ENCODE results near the gene P4HTM.
"Not testable (repeated sequence)": the region's sequence is repeated elsewhere in the genome, so short reads cannot be mapped to it uniquely, and the experiment has no call there.

Gene P4HTM

DNA sequence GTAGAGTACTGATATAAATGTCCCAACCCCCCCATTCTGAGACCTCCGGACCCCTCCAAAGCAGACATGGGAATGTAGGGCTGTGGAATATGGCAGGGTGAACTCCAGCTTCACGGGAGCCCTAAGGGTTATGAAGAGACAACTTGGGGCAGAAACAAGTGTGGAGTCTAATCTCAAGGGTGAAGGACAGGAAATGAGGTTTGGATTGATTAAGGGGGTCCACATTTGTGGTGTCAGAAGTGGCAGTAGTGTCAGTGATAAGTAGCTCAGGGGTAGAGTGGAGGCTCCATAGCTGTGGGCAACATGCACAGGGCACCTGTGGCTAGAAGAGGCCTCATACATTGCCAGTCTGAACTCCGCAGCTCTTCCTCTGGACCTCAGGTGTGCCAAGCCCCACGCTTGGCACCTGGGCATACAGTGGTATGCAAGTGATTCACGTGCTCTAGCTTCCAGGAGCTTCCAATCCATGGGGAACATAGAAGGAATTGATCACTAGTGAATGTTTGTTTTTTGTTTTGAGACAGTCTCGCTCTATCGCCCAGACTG is 4.1 kb upstream of the P4HTM start:
- no peak for DNase-seq

DNA sequence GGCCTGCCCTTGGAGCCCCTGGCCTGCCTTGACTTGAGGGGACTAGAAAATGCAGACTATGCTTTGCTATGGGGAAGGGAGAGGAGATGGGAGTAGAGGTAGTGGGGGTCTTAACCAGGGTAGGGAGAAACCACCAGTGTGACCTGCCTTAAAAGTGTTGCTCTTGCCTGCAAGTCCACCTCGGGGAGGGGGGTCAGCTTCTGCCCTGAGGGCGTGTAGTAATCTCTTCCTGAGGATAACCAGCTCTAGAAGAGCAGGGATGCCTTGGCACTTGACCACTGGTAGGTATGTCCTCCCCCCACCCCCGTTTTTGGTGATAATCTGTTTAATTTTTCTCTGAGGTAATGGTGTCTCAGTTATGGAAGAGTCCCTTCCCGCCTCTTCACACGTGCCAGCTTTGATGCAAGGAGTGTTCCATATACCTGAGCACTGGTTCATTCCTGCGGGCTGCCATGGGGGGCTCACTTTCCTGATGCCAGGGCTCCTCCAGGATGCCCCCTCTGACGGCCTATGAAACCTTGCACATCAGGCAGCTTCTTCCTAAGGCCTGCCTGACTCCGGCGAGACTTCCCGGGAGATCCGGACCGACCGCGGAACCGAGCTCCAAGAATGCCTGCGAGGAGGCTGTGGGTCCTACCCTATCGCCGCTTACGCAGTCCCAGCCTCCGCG is 780 bp upstream of the P4HTM start:
- no peak for DNase-seq

DNA sequence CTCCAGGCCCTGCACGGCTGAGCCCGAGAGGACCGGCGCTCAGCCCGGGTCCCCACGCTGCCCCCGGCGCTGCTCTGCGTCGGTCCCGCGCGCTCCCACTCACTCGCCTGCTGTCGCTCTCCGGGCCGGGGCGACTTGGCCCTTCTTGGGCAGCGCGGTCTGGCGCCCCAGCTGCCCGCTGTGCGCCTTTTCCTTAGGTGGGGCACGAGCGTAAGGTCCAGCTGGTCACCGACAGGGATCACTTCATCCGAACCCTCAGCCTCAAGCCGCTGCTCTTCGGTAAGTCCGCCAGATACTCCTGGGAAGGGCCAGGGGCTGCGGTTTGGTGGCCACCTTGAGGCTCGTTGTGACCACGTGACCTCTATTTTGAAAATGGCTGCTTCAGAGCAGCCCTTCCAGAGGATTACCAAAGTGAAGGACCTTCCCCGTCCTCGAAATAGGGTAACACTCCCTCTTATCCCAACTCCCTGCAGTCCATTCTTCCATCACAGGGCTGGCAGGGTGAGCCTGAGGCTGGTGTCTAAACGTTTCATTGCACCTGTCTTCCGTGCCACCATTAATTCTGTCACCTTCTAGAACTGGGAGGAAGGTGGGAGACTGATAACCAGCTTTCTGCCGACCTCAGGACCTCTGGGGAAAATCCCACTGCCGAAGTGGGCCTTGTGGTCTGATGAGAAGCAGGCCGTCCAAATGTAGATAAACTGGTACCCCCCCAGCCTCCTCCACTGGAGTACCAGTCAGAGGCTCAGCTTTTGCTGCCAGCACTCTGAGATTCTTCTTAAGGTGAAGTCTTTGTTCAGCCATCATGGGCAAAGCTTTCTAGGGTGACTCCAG is 812 bp downstream of the P4HTM start:
- no peak for DNase-seq

DNA sequence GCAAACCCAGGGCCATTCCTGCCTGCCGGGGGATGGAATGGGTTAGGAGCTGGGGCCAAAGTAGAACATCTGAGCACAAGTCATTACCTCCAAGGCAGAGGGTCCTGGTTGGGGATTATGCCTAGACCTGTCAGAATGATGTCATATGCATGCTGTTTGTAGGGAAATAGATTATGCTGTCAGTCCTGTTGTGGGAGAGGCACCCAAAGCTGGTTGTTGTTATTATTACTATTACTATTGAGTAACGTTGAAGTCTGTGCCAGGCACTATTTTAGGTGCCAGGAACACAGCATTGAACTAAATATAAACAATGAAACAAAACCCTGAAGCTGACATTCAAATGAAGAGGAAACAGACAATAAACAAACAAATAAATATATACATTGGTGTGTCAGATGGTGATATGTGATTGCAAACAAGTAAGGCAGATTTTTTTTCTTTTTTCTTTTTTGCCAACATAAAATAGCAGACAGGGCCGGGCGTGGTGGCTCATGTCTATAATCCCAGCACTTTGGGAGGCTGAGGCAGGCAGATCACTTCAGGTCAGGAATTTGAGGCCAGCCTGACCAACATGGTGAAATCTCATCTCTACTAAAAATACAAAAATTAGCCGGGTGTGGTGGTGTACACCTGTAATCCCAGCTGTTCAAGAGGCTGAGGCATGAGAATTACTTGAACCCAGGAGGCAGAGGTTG is 2.0 kb downstream of the P4HTM start:
- DNase-seq: no peak

DNA sequence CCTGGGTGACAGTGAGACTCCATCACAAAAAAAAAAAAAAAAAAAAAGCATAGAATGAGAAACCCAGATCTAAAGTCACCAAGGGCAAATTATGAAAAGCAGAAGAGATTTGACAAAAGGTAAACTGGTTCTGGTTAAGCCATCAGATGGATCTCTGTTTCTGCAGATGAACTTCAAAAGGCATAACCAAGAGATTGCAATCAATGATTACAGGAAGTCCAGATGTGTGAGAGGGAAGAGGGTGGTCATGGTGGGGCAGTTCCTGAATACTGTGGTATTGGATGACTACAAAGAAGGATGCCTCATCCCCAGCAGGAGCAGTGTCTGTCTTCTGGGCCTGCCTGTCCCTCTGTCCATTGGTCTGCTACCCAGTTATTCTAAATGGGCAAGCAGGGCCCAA is 3.8 kb downstream of the P4HTM start:
- no peak for DNase-seq

DNA sequence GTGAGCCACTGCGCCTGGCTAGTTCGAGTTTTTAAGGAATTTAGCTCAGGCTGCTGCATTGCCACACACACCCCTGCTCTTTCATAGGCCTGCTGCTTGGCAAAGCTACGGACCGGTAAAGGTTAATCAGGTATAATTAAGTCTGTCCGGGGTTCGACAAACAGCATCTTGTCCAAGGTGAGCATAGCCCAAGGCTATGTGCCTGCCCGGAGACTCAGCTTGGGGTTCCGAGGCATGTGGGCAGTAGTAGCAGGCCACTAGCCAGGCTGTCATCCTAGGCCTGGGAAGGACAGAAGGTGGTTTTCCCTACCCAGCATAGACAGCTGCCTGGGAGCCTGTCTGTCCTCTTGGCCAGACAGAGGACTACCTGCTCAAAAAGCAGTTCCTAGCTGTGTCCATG is 6.6 kb downstream of the P4HTM start:
- DNase-seq: no peak

DNA sequence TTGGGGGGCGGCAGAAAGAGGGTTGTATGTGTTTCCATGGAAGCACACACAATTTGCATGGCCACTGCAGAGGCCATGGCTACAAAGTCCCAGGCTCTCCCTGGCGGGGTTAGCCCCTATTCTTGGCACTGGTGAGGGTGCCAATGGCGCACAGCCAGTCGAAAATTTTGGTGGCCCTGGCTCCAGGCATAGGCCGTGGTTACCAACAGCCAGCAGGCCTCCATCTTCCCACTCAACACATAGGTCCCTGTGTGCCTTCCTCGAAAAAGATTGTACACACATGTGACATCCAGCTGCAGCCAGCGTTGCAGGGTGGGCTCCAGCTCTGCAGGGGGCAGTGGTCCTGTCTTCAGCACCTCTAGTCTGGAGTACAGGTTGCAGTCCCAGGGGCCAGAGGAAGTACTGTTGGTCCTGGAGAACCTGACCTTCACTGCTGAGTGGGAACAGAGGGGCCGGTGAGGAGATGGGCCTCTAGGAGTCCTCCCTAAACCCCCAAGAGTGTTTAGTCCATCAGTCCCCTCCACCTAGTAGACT is 7.1 kb downstream of the P4HTM start:
- DNase-seq: no peak

DNA sequence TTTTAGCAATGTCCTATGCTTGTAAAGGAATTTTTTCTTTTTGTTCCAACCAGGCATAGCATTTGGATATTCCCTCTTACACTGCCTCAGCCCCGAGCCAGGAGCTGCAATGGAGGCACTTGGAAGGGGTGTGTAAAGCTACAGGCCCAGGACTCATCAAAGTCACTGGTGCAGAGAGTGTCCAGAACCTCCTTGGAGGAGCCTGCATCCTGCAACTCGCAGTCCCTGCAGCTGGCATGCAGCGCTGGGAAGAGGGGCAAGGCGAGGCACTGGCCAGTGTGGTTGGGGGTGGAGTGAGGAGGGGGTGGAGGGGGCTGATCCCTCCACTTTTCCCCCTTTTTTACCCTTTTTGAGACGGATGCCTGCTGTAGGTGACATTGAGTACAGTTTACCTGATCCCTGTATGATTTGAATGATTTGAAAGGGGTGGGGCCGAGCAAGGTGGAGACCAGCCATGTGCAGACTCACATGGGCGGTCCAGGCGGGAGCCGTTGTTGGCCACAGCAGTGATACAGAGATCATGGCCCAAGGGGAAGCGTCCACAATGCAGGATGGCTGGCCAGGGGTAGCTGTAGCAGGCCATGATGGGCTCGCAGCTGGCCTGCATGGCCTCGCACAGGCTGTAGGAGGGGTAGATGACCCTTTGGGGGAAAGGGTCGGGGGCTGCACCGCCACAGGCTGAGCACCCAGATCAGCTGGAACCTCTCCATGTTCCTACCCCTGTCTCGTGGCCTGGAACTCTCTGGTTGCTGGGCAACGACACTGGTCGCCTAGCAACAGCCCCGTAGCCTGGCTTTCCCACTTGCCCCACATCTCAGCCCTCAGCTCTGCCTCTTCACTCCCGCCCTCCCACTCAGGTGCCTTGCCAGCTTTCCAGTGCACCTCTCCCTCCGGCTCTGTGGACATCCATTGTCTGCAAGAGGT is 7.9 kb downstream of the P4HTM start:
- DNase-seq: no peak

DNA sequence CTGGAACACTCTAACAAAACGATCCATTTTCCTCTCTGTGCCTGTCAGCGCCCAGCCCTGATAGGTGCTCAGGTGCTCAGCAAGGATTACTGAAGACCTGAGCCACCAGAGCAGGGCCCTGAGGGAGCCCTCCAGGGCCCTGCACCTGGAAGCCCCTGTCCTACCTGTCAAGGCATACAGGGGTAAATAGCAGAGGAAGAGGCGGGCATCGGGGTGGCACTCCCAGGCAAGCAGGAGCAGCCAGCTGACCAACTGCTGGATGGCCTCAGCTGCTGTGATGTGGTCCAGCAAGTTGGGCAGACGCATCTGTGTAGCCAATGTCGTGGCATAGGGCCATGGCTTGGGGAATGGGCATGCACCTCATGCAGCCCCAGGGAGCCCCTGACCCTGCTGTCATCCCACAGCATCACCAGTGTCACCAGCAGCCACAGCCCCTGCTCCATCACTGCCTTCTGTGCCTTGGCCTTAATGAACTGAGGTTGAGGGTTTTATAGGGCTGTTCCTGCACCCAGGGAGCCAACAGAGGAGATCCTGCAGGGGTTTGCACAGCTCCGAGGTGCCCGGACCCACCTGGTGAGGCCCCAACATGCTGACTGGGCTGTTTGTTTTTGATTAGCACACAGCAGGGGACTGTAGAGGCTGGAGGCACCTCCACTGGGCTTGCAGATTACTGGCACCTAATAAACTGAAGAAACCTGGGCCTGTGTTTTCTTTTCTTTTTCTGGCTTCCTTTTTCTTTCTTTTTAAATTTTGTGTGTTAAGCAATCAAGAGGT is 9.2 kb downstream of the P4HTM start:
- no peak for DNase-seq

DNA sequence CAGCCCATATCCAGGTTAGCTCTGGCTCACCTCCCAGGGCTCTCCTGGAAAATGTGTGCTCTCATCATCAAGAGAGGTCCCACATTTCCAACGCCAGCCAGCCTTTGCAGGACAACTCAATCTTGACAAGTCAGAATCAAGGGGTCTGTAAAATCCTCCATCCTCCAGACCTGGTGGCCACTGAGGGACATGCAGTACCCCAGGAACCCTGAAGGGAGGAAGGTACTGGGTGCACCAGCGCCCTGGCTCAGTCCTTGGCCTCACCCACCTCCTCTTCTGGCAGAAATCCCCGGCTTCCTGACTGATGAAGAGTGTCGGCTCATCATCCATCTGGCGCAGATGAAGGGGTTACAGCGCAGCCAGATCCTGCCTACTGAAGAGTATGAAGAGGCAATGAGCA is 11.1 kb downstream of the P4HTM start:
- no peak for DNase-seq

DNA sequence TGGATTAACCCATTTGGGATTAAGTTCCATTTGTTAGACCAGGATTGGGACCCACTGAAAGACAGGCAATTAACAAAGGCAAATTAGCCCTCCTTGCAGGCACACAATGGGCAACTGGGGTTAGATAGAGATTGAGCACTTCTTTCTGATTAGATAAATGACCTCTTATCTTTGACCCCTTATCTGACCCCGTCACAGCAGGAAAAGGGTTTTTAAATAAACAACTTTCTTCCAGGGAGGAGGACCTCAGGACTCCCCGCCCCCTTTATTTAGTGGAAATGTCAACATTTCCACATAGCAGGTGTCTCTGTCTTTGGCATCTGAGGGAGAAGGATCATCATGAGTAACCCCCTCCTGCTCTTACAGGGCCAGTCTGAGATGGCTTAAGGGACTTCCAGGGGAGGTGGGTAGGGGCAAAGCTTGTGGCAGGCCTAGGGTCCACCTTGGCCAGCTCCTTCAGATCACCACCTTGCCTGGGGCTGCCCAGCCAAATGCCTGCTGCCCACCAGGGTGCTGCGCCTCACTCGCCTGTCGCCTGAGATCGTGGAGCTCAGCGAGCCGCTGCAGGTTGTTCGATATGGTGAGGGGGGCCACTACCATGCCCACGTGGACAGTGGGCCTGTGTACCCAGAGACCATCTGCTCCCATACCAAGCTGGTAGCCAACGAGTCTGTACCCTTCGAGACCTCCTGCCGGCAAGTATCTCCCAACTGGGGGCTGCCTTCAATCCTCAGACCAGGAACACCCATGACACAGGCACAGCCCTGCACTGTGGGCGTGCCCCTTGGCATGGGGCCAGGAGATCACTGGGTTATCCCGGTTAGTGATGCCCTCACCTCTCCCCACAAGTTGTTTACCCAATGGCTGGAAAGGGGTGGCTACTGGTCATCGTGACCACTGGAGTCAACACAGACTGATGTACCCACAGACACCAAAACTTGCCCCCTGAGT is 14.6 kb downstream of the P4HTM start:
- DNase-seq: no peak

DNA sequence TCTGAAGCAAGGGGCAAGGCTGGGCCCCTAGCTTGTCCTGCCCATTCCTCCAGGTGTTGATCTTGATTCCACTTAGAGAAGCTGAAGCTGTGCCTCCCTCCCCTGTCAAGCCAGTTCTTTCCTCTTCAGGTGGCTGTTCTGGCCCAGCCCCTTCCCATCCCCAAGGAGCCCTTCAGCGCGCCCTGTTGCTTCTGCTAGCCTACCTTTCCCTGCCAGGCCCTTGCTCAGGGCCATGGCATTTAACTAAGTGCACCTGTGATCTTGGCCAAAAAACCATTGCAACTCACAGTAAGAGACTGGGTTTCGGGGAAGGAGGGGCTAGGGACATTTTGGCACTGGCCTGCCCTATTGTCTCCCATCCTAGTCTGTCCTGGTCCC is 15.3 kb downstream of the P4HTM start:
- DNase-seq: no peak

DNA sequence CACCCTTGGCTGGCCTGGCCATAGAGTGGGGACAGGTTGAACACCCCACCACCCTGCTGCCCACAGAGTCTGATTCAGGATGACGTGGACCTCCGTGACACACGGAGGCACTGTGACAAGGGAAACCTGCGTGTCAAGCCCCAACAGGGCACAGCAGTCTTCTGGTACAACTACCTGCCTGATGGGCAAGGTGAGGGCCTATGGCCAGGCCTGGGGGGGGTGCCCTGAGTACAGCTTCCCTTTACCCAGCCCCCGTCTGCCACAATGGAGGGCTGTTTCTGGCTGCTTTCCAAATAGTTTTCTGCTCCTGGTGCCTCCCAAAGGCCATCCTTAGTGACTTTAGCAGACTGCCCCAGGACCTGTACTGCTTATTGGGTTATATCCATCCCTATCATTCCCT is 16.0 kb downstream of the P4HTM start:
- no peak for DNase-seq

DNA sequence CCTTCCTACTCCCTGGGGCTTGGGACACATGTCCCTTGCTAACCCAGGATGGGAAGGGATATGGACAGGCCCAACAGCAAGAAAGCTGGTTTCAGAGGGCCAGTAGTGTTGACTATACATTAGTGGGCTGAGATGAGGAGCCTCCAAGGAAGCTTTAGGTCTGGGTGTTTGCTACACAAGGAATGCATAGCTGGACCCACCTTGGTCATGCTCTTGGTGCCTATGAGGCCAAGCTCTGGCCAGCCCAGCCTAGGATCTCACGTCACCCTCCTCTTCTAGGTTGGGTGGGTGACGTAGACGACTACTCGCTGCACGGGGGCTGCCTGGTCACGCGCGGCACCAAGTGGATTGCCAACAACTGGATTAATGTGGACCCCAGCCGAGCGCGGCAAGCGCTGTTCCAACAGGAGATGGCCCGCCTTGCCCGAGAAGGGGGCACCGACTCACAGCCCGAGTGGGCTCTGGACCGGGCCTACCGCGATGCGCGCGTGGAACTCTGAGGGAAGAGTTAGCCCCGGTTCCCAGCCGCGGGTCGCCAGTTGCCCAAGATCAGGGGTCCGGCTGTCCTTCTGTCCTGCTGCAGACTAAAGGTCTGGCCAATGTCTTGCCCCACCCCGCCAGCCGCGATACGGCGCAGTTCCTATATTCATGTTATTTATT is 16.5 kb downstream of the P4HTM start:
- no peak for DNase-seq

DNA sequence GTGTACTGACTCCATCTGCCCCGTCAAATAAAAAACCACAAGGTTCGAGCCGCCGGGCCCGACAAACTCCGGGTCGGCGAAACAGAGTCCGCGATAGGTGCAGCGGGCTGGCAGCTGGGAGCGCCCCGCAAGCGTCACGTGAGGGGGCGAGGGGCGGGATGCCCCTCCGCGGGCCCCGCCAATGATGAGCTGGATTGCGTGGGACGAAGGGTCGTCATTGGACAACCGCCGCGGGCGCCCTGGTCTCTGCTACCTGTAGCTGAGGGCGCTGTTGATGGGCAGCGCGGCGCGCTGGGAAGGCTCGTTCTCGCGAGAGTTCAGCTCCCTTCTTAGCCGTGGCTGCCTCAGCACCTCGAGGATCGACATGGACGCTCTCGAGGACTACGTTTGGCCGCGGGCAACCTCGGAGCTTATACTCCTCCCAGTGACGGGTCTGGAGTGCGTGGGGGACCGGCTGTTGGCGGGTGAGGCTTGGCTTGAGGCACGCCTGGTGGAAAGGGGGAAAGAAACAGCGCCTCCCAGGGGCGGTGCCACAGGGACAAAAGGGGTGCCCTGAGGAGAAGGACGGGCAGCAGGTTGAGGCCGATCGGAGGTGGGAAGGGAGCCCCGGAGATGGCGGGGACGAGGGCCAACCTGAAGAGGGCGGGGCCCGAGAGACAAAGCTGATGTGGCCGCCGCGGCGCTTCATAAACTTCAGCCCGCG is 17.2 kb downstream of the P4HTM start, which contains the start of gene WDR6:
TSS of gene WDR6 (plus strand) at position 324 of the 703 bp plus-strand sequence. CDS start at position 365, 41 bp downstream.
- DNase-seq: peak; percentile 98

DNA sequence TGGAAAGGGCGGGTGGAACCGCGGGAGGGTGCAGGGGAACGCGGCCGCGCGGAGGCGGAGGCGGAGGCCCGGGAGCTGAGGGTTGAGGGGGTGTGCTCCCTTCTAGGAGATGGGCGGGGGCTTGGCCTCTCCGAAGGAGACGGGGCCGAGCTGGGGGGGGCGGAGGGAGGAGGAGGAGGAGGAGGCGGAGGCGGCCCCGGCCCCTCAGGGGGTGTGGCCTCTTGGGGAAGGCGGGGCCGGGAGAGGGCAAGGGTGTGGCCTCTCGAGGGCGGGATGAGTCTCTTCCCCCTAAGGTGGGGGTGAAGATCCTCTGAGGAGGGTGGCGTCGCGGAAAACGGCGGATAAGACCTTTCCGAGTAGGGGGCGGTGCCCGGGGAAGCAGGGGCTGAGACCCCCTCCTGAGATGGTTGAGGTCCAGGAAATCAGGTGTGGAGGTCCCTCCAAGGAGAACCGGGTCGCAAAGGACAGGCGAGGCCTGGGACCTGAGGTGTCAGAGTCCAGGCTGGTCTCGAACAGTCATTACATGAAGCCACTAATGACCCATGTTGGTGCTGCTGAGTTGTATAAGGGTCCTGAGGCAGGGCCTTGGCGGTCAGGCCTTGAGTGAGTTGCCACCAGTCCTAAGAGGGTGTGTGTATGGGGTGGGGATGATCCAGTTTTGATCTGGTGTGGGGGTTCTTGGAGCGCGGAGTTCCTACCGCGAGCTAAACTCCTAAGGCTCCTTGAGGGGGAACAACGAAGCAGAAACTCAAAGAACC is 17.9 kb downstream of the P4HTM start:
- peak; percentile 92 for DNase-seq

DNA sequence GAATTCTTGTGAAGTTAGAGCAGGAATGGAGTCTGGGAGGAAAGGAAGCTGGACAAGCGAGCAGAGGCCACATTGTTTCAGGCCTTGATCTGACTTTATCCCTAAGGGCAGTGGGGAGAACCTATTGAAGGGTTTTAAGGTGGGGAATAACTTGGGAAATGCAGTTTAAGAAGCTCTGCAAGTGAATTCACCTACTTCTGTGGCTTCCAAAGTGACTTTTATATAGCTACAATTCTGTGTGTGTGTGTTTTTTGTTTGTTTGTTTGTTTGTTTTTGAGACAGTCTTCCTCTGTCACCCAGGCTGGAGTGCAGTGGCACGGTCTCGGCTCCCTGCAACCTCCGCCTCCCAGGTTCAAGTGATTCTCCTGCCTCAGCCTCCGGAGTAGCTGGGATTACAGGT is 18.6 kb downstream of the P4HTM start:
- DNase-seq: not testable (repeated sequence)

DNA sequence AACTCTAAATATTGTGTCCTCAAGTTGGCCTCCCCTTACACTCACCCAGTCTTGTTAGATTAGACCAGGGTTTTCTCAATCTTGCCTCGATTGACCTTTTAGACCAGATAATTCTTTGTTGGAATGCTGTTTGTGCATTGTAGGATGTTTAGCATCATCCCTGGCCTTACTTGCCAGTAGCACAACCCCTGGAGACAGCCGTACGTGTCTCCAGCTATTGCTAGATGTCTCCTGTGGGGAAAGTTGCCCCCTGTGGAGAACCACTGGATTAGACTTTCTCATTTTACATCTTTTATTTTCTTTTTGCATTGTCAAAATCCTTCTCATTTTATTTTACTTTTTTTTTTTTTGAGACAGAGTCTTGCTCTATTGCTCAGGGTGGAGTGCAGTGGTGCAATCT is 19.4 kb downstream of the P4HTM start:
- no peak for DNase-seq

Data from activated CD8-positive, alpha-beta memory T cell treated with anti-CD3 and anti-CD28 coated beads, Interleukin-2, amount 50 U/mL, for 48 hours (primary cell).